ENCODE measurements around the gene PEX10. TPM values are rescaled to one million over a fixed set of nuclear protein-coding genes. Genes with fewer than 3 reads are reported as not detected.
"Not testable (repeated sequence)": the region's sequence is repeated elsewhere in the genome, so short reads cannot be mapped to it uniquely, and the experiment has no call there.

PEX10 gene
- total and polyA plus RNA-seq, 2 experiments from 2014 or later = 24.7 to 25.5 TPM

DNA sequence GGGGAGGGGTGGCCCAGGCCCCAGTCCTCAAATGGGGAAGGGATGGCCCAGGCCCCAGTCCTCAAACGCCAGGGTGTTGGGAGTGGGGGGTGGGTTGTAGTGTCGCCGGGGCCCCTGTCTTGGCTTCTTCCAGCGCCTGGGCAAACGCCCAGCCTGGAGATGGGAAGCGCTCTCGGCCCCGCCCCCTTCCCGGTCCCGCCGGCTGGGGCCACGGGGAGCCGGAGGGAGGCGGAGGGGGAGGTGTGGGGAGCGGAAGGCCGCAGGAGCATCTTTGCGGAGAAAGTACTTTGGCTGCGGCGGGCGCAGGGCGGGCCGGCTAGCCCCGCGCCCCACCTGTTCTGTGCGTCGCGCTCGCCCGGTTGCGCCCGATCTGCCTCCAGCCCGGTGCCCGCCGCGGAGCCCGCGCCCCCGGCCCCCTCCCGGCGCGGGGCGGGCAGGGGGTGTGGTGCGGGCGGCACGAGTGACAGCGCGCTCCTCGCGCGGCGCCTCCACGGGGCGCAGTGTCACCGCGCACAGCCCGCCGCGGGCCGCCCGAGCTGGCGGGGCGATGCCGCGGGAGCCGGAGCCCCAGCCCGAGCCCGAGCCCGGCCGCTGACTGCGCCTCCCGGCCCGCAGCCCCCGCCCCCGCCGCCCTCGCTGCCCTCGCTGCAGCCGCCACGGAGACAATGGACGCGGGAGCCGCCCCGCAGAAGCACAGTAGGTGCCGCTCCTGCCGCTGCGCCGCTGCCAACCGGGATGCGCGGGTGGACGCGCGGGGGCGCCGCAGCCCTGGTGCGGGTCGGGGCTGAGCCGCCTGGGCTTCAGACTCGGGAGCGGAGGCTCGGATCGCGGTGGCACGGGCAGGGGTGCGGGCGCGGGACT lies 31.1 kb upstream of the PEX10 start:
- H3K4me1 ChIP-seq (ENCODE audit: insufficient read depth) = no peaks in the 10 kb centered on the region
- H3K9me3 ChIP-seq (ENCODE audit: low read depth) = no peaks in the 10 kb centered on the region
- WGBS (ENCODE audit: low lambda C conversion rate, missing lambda C conversion rate) = 4% methylated on average over 37 of the region's 107 CpGs
- H4K20me1 ChIP-seq (ENCODE audit: insufficient read depth, poor library complexity, severe bottlenecking) = no peaks in the 10 kb centered on the region
- H3K4me3 ChIP-seq = no peak overlapping the region
- no peaks in the 10 kb centered on the region for H3K9me2 ChIP-seq (replicated peaks; ENCODE audit: insufficient read depth)
- no peak overlapping the region for H2AFZ ChIP-seq
- H3K27ac ChIP-seq = no peak overlapping the region
- peak overlapping the region; percentile 61 for H3K4me2 ChIP-seq
- no peak for DNase-seq (ENCODE audit: low spot score)
- no peaks in the 10 kb centered on the region for H3K79me2 ChIP-seq
- TF ChIP-seq CTCF (IDR thresholded peaks at IDR 0.05; ENCODE audit: poor library complexity) (peak; percentile 18), EZH2phosphoT487 (IDR thresholded peaks at IDR 0.05; ENCODE audit: low read depth, severe bottlenecking, unreplicated experiment) (no peak), EZH2 (IDR thresholded peaks at IDR 0.05; ENCODE audit: borderline replicate concordance) (no peak)
- peaks cover 37% of the 10 kb centered on the region for H3K27me3 ChIP-seq
- H3K36me3 ChIP-seq (replicated peaks; ENCODE audit: insufficient read depth, low read depth) = no peaks in the 10 kb centered on the region

DNA sequence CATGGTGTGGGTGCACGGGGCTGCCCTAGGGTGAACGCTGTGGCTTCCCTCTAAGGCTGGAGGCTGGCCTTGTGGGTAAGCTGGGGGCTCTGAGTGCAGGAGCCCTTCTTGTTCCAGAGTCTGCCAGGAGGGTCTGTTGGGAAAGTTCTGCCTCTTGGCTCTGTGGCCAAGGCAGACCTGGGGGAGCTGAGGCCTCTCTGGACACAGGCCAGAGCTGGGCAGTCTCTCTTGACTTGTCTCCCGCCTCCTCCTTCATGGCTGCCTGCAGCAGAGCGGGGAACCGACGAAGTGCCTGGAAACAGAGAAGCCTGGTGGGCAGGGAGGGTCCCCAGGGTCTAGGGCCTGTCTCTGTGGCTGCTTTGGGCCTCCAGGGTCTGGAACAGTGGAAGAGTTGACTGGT lies 30.3 kb upstream of the PEX10 start:
- no peaks in the 10 kb centered on the region for H3K36me3 ChIP-seq (replicated peaks; ENCODE audit: insufficient read depth, low read depth)
- H3K27me3 ChIP-seq = peaks cover 37% of the 10 kb centered on the region
- H3K4me2 ChIP-seq = peak overlapping the region; percentile 61
- TF ChIP-seq CTCF (IDR thresholded peaks at IDR 0.05; ENCODE audit: poor library complexity) (no peak), EZH2 (IDR thresholded peaks at IDR 0.05; ENCODE audit: borderline replicate concordance) (no peak), EZH2phosphoT487 (IDR thresholded peaks at IDR 0.05; ENCODE audit: low read depth, severe bottlenecking, unreplicated experiment) (no peak)
- H3K9me2 ChIP-seq (replicated peaks; ENCODE audit: insufficient read depth) = no peaks in the 10 kb centered on the region
- H3K79me2 ChIP-seq = no peaks in the 10 kb centered on the region
- H2AFZ ChIP-seq = no peak overlapping the region
- no peak overlapping the region for H3K4me3 ChIP-seq
- no peaks in the 10 kb centered on the region for H4K20me1 ChIP-seq (ENCODE audit: insufficient read depth, poor library complexity, severe bottlenecking)
- no peak overlapping the region for H3K27ac ChIP-seq
- no peaks in the 10 kb centered on the region for H3K9me3 ChIP-seq (ENCODE audit: low read depth)
- DNase-seq (ENCODE audit: low spot score) = no peak
- no peaks in the 10 kb centered on the region for H3K4me1 ChIP-seq (ENCODE audit: insufficient read depth)
- 81% methylated on average over 6 of the region's 6 CpGs for WGBS (ENCODE audit: low lambda C conversion rate, missing lambda C conversion rate)

- H3K27ac ChIP-seq = no peak overlapping the region
- no peaks in the 10 kb centered on the region for H3K4me1 ChIP-seq (ENCODE audit: insufficient read depth)
- no peaks in the 10 kb centered on the region for H3K79me2 ChIP-seq
- no peaks in the 10 kb centered on the region for H3K36me3 ChIP-seq (replicated peaks; ENCODE audit: insufficient read depth, low read depth)
- no peak overlapping the region for H3K4me2 ChIP-seq
- H2AFZ ChIP-seq = no peak overlapping the region
- H3K9me3 ChIP-seq (ENCODE audit: low read depth) = no peaks in the 10 kb centered on the region
- no peaks in the 10 kb centered on the region for H4K20me1 ChIP-seq (ENCODE audit: insufficient read depth, poor library complexity, severe bottlenecking)
- peak; percentile 55 for DNase-seq (ENCODE audit: low spot score)
- no peaks in the 10 kb centered on the region for H3K9me2 ChIP-seq (replicated peaks; ENCODE audit: insufficient read depth)
- WGBS (ENCODE audit: low lambda C conversion rate, missing lambda C conversion rate) = 76% methylated on average over 13 of the region's 13 CpGs
- H3K4me3 ChIP-seq = no peak overlapping the region
- H3K27me3 ChIP-seq = peaks cover 37% of the 10 kb centered on the region
- no peak for TF ChIP-seq EZH2 (IDR thresholded peaks at IDR 0.05; ENCODE audit: borderline replicate concordance)
- no peak for TF ChIP-seq CTCF (IDR thresholded peaks at IDR 0.05; ENCODE audit: poor library complexity)
- TF ChIP-seq EZH2phosphoT487 (IDR thresholded peaks at IDR 0.05; ENCODE audit: low read depth, severe bottlenecking, unreplicated experiment) = no peak
These were observed 29.4 kb upstream of the PEX10 start for GRCh38 chr1:2441746-2442145.

DNA sequence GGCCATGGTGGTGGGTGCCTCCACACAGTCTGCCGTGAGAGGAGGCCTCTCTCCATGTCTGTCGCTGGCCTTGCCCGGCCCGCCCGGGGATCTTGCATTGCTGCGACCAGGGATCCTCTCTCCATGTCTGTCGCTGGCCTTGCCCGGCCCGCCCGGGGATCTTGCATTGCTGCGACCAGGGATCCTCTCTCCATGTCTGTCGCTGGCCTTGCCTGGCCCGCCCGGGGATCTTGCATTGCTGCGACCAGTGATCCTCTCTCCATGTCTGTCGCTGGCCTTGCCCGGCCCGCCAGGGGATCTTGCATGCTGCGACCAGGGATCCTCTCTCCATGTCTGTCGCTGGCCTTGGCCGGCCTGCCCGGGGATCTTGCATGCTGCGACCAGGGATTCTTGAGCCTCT lies 28.0 kb upstream of the PEX10 start:
- H3K9me2 ChIP-seq (replicated peaks; ENCODE audit: insufficient read depth); H3K4me1 ChIP-seq (ENCODE audit: insufficient read depth); H3K79me2 ChIP-seq; H3K27ac ChIP-seq; DNase-seq (ENCODE audit: low spot score); H3K4me2 ChIP-seq; H4K20me1 ChIP-seq (ENCODE audit: insufficient read depth, poor library complexity, severe bottlenecking); H3K36me3 ChIP-seq (replicated peaks; ENCODE audit: insufficient read depth, low read depth); H3K9me3 ChIP-seq (ENCODE audit: low read depth); H3K4me3 ChIP-seq; H2AFZ ChIP-seq: not testable (repeated sequence)
- peaks cover 37% of the 10 kb centered on the region for H3K27me3 ChIP-seq
- 88% methylated on average over 14 of the region's 23 CpGs for WGBS (ENCODE audit: low lambda C conversion rate, missing lambda C conversion rate)

Measured in hepatocyte (in vitro differentiated cells).